ENCODE measurements around the gene ORM2. TPM values are rescaled to one million over a fixed set of nuclear protein-coding genes. Genes with fewer than 3 reads are reported as not detected.

ORM2 gene
- polyA plus RNA-seq, 4 donors, result 0.35 TPM; not detected in 3

- DNase-seq (ENCODE audit: low read depth in 4 of 4, low spot score in 3 of 4), result no peak
These were observed 16.5 kb downstream of the ORM2 start for GRCh38 chr9:114346146-114346545.

GRCh38 chr9:114347675-114348074, 18.0 kb downstream of the ORM2 start:
- no peak for DNase-seq (ENCODE audit: low read depth in 4 of 4, low spot score in 3 of 4)

- DNase-seq (ENCODE audit: low read depth in 4 of 4, low spot score in 3 of 4), result no peak
These were observed 18.7 kb downstream of the ORM2 start for GRCh38 chr9:114348261-114348905.

- peak in 2 of 4 donors; percentile 53 to 57 for DNase-seq (ENCODE audit: low read depth in 4 of 4, low spot score in 3 of 4)
These were observed 19.3 kb downstream of the ORM2 start for GRCh38 chr9:114348906-114349482.

GRCh38 chr9:114349713-114350480, 20.2 kb downstream of the ORM2 start:
- DNase-seq (ENCODE audit: low read depth in 4 of 4, low spot score in 3 of 4), result no peak

GRCh38 chr9:114350636-114351401, 21.1 kb downstream of the ORM2 start:
- no peak for DNase-seq (ENCODE audit: low read depth in 4 of 4, low spot score in 3 of 4)

GRCh38 chr9:114351932-114352331, 22.3 kb downstream of the ORM2 start:
- no peak for DNase-seq (ENCODE audit: low read depth in 4 of 4, low spot score in 3 of 4)

- no peak for DNase-seq (ENCODE audit: low read depth in 4 of 4, low spot score in 3 of 4)
These were observed 26.2 kb downstream of the ORM2 start for GRCh38 chr9:114355821-114356220.

GRCh38 chr9:114356792-114357191, 27.1 kb downstream of the ORM2 start:
- no peak for DNase-seq (ENCODE audit: low read depth in 4 of 4, low spot score in 3 of 4)

- DNase-seq (ENCODE audit: low read depth in 4 of 4, low spot score in 3 of 4), result no peak
These were observed 27.7 kb downstream of the ORM2 start for GRCh38 chr9:114357360-114357759.

GRCh38 chr9:114357911-114358328, 28.3 kb downstream of the ORM2 start:
- DNase-seq (ENCODE audit: low read depth in 4 of 4, low spot score in 3 of 4), result no peak

- no peak for DNase-seq (ENCODE audit: low read depth in 4 of 4, low spot score in 3 of 4)
These were observed 30.1 kb downstream of the ORM2 start for GRCh38 chr9:114359801-114360200.

- DNase-seq (ENCODE audit: low read depth in 4 of 4, low spot score in 3 of 4), result no peak
These were observed 31.9 kb downstream of the ORM2 start for GRCh38 chr9:114361542-114361941.

GRCh38 chr9:114362394-114362793, 32.7 kb downstream of the ORM2 start:
- no peak for DNase-seq (ENCODE audit: low read depth in 4 of 4, low spot score in 3 of 4)

GRCh38 chr9:114363424-114363823, 33.8 kb downstream of the ORM2 start:
- no peak for DNase-seq (ENCODE audit: low read depth in 4 of 4, low spot score in 3 of 4)

- DNase-seq (ENCODE audit: low read depth in 4 of 4, low spot score in 3 of 4), result no peak
These were observed 34.7 kb downstream of the ORM2 start for GRCh38 chr9:114364134-114365041.

- DNase-seq (ENCODE audit: low read depth in 4 of 4, low spot score in 3 of 4), result no peak
These were observed 35.5 kb downstream of the ORM2 start for GRCh38 chr9:114365194-114365593.

- no peak for DNase-seq (ENCODE audit: low read depth in 4 of 4, low spot score in 3 of 4)
These were observed 36.9 kb downstream of the ORM2 start for GRCh38 chr9:114366334-114367128.

GRCh38 chr9:114367366-114367765, 37.7 kb downstream of the ORM2 start:
- DNase-seq (ENCODE audit: low read depth in 4 of 4, low spot score in 3 of 4), result no peak
